NB4 (cell line): ENCODE measurements around the gene BAZ1A.

Experiments
- POLR2A ChIP-seq: IDR thresholded peaks from 2 replicates; pipeline ENCODE4 v1.6.1; 2011; ENCODE audit warnings: mild to moderate bottlenecking; ENCODE audit not compliant: insufficient read length; ENCODE audit errors: extremely low read depth
- TF ChIP-seq, protein P1 (sequence below): IDR thresholded peaks from one replicate; pipeline ENCODE4 v1.5.1; 2012; ENCODE audit warnings: low read depth, low read length

- TF ChIP-seq, protein P1, sequence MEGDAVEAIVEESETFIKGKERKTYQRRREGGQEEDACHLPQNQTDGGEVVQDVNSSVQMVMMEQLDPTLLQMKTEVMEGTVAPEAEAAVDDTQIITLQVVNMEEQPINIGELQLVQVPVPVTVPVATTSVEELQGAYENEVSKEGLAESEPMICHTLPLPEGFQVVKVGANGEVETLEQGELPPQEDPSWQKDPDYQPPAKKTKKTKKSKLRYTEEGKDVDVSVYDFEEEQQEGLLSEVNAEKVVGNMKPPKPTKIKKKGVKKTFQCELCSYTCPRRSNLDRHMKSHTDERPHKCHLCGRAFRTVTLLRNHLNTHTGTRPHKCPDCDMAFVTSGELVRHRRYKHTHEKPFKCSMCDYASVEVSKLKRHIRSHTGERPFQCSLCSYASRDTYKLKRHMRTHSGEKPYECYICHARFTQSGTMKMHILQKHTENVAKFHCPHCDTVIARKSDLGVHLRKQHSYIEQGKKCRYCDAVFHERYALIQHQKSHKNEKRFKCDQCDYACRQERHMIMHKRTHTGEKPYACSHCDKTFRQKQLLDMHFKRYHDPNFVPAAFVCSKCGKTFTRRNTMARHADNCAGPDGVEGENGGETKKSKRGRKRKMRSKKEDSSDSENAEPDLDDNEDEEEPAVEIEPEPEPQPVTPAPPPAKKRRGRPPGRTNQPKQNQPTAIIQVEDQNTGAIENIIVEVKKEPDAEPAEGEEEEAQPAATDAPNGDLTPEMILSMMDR = no peak
- TF ChIP-seq POLR2A = no peak
Observed at GRCh38 chr14:34912966-34913365, 37.8 kb upstream of the BAZ1A start.
